PC-3 (cell line): ENCODE results near the gene FAM107B. TPM values are rescaled to one million over a fixed set of nuclear protein-coding genes. Genes with fewer than 3 reads are reported as not detected.
"Not testable (repeated sequence)": the region's sequence is repeated elsewhere in the genome, so short reads cannot be mapped to it uniquely, and the experiment has no call there.

Experiments
- ATAC-seq: fragments of 200-7000 bp; cut with Tn5 transposase; 2 replicates; pipeline ENCODE4 v1.9.1; 2020; ENCODE audit warnings: mild to moderate bottlenecking, moderate library complexity
- BruUV-seq: library from RNA; stranded (reverse); fragments of 400-500 nt; replicated peaks from 2 replicates; lab custom pipeline; 2021; lab: Mats Ljungman, UMichigan
- CTCF ChIA-PET: fragments of 300-600 bp; sonication (Branson Sonifier 250); formaldehyde crosslinking; loops from one replicate; lab custom pipeline; 2022; ENCODE audit warnings: antibody characterized with exemption; lab: Charles Lee
- POLR2A ChIA-PET: fragments of 300-600 bp; sonication (Branson Sonifier 250); formaldehyde crosslinking; loops from one replicate; lab custom pipeline; 2022; ENCODE audit warnings: antibody characterized with exemption; ENCODE audit not compliant: unreplicated experiment; lab: Charles Lee
- DNase-seq: peaks from one replicate; pipeline ENCODE4 v3.0.0-alpha.2; 2015
- H2AFZ ChIP-seq: fragments of 300-600 bp; sonication (generic); 2 replicates; pipeline ENCODE4 v1.6.0; 2016; ENCODE audit warnings: antibody characterized with exemption, low read length
- H3F3A ChIP-seq: fragments of 300-600 bp; sonication (generic); one replicate; pipeline ENCODE4 v1.6.0; 2017; ENCODE audit warnings: antibody characterized with exemption, low read length, control low read depth, mild to moderate bottlenecking; ENCODE audit not compliant: unreplicated experiment
- H3K27ac ChIP-seq: fragments of 300-600 bp; sonication (generic); 2 replicates; pipeline ENCODE4 v1.5.1; 2016; ENCODE audit warnings: mild to moderate bottlenecking, low read length
- H3K27me3 ChIP-seq: fragments of 300-600 bp; sonication (generic); 2 replicates; pipeline ENCODE4 v1.6.1; 2016; ENCODE audit warnings: low read length, mixed read lengths
- H3K36me3 ChIP-seq: fragments of 300-600 bp; sonication (generic); 2 replicates; pipeline ENCODE4 v1.6.1; 2016; ENCODE audit warnings: low read depth, mixed run types, low read length, mixed read lengths
- H3K4me1 ChIP-seq: fragments of 300-600 bp; sonication (generic); 2 replicates; pipeline ENCODE4 v1.5.1; 2016; ENCODE audit warnings: low read length; ENCODE audit not compliant: insufficient read depth
- H3K4me2 ChIP-seq: fragments of 300-600 bp; sonication (generic); 2 replicates; pipeline ENCODE4 v1.6.0; 2016; ENCODE audit warnings: low read length
- H3K4me3 ChIP-seq: fragments of 300-600 bp; sonication (generic); 2 replicates; pipeline ENCODE4 v1.5.1; 2016; ENCODE audit warnings: mild to moderate bottlenecking, low read length, mixed read lengths
- H3K79me2 ChIP-seq: fragments of 300-600 bp; sonication (generic); 2 replicates; pipeline ENCODE4 v1.6.1; 2017; ENCODE audit warnings: low read length, mixed read lengths
- H3K9ac ChIP-seq: fragments of 300-600 bp; sonication (generic); 2 replicates; pipeline ENCODE4 v1.6.0; 2016; ENCODE audit warnings: mild to moderate bottlenecking, low read length
- H3K9me2 ChIP-seq: fragments of 300-600 bp; sonication (generic); replicated peaks from 2 replicates; pipeline ENCODE4 v1.6.1; 2016; ENCODE audit warnings: mixed run types, low read length, mixed read lengths
- H3K9me3 ChIP-seq: fragments of 300-600 bp; sonication (generic); 2 replicates; pipeline ENCODE4 v1.6.1; 2016; ENCODE audit warnings: low read length, mixed read lengths
- H4K20me1 ChIP-seq: fragments of 300-600 bp; sonication (generic); 2 replicates; pipeline ENCODE4 v1.6.1; 2016; ENCODE audit warnings: low read length, mixed read lengths
- EZH2 ChIP-seq: fragments of 300-600 bp; sonication (generic); IDR thresholded peaks from one replicate; pipeline ENCODE4 v1.6.1; 2017; ENCODE audit warnings: antibody characterized with exemption, mild to moderate bottlenecking, low read length; ENCODE audit not compliant: unreplicated experiment
- EZH2phosphoT487 ChIP-seq: fragments of 300-600 bp; sonication (generic); IDR thresholded peaks from 2 replicates; pipeline ENCODE4 v1.6.1; 2018; ENCODE audit warnings: mild to moderate bottlenecking, antibody characterized with exemption, low read length, borderline replicate concordance
- intact Hi-C: fragments of 100-400 bp; cut with micrococcal nuclease; formaldehyde crosslinking; loops from 2 replicates; pipeline ENCODE4 v1.9.0; 2023
- total RNA-seq: library from RNA; depleted of rRNA; stranded (reverse); fragments of >200 nt; gene quantifications from 2 replicates; pipeline ENCODE4 v1.2.3, GENCODE V29; 2014
- TF ChIP-seq, protein P1 (sequence below): fragments of 300-600 bp; sonication (generic); conservative IDR thresholded peaks from 2 replicates; pipeline ENCODE4 v1.5.1; 2017; ENCODE audit warnings: antibody characterized with exemption, low read depth, mild to moderate bottlenecking, low read length

FAM107B gene
- total RNA-seq, 1 experiment from 2014 or later, result 36.6 TPM

DNA sequence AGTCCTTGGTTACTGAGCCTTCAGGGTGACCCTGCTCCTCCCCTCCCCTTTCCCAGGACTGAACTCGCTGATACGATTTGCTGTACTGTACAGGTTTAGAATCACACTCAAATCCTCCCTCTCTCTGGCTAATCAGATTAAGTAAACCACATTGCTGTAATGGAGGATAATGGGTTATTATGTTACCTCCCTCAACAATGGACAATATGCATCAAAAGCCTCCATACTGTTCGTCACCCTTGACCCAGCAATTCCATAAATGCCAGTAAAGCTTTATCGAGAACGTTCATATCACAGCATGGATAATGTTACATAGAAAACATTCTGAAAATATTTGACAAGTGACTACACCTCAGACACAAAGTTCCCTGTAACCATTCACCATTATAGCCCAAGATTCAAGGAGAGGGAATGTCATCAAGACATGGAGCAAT lies 61.7 kb downstream of the FAM107B start:
- intact Hi-C loops, result no loop called here
- no peak overlapping the region for H3K4me3 ChIP-seq
- no peak overlapping the region for H3K27ac ChIP-seq
- DNase-seq (no peak), ATAC-seq (no peak)
- H3K4me1 ChIP-seq, result no peaks in the 10 kb centered on the region
- H3K79me2 ChIP-seq, result no peaks in the 10 kb centered on the region
- no TSS peak for BruUV-seq
- H2AFZ ChIP-seq, result no peak overlapping the region
- no peaks in the 10 kb centered on the region for H3K27me3 ChIP-seq
- ChIA-PET POLR2A (no interaction called here), CTCF (no interaction called here)
- no peak overlapping the region for H3K4me2 ChIP-seq
- H4K20me1 ChIP-seq, result no peaks in the 10 kb centered on the region
- no peaks in the 10 kb centered on the region for H3F3A ChIP-seq
- no peaks in the 10 kb centered on the region for H3K9me3 ChIP-seq
- TF ChIP-seq EZH2phosphoT487 (no peak), EZH2 (no peak)
- TF ChIP-seq, protein P1, sequence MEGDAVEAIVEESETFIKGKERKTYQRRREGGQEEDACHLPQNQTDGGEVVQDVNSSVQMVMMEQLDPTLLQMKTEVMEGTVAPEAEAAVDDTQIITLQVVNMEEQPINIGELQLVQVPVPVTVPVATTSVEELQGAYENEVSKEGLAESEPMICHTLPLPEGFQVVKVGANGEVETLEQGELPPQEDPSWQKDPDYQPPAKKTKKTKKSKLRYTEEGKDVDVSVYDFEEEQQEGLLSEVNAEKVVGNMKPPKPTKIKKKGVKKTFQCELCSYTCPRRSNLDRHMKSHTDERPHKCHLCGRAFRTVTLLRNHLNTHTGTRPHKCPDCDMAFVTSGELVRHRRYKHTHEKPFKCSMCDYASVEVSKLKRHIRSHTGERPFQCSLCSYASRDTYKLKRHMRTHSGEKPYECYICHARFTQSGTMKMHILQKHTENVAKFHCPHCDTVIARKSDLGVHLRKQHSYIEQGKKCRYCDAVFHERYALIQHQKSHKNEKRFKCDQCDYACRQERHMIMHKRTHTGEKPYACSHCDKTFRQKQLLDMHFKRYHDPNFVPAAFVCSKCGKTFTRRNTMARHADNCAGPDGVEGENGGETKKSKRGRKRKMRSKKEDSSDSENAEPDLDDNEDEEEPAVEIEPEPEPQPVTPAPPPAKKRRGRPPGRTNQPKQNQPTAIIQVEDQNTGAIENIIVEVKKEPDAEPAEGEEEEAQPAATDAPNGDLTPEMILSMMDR, result no peak
- no peaks in the 10 kb centered on the region for H3K36me3 ChIP-seq
- no peaks in the 10 kb centered on the region for H3K9me2 ChIP-seq
- no peak overlapping the region for H3K9ac ChIP-seq

DNA sequence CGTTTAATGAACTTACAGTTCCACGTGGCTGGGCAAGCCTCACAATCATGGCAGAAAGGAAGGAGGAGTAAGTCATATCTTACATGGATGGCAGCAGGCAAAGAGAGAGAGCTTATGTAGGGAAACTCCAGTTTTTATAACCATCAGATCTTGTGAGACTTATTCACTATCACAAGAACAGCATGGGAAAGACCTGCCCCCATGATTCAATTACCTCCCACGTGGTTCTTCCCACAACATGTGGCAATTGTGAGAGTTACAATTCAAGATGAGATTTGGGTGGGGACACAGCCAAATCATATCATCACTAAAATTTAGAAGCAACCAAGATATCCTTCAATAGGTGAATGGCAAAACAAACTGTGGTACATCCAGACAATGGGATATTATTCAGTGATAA lies 65.4 kb downstream of the FAM107B start:
- H4K20me1 ChIP-seq, H3K4me1 ChIP-seq, intact Hi-C loops, H3K79me2 ChIP-seq, DNase-seq, H3K9ac ChIP-seq, H3F3A ChIP-seq, H2AFZ ChIP-seq, H3K9me2 ChIP-seq, ATAC-seq, H3K4me3 ChIP-seq, H3K36me3 ChIP-seq, H3K27ac ChIP-seq, H3K9me3 ChIP-seq, BruUV-seq, POLR2A ChIA-PET, H3K27me3 ChIP-seq, H3K4me2 ChIP-seq, CTCF ChIA-PET: not testable (repeated sequence)

DNA sequence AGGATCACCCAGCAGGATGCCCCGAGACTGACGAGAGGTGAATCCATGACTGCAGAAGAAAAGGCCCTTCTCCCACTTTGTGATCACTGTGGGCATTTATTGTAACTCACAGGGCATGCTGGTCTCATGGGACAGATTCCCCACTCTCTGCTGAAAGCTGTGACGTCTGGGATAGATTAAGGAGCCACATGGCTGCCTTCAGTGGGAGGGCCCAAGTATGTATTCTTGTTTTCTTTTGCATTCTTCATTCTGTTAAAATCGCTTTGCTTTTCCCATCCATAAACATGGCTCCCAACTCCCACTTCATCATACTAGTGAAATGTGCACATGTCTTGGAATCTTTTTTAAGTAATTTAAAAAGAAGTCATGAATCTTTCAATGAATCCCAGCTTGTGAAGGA lies 67.2 kb downstream of the FAM107B start:
- ChIA-PET CTCF (no interaction called here), POLR2A (no interaction called here)
- DNase-seq, result no peak
- Histone ChIP-seq H3K79me2 (no peaks in the 10 kb centered on the region), H4K20me1 (no peaks in the 10 kb centered on the region), H3K4me1 (no peaks in the 10 kb centered on the region), H3K36me3 (no peaks in the 10 kb centered on the region), H3K4me2 (no peak overlapping the region), H3K9ac (no peak overlapping the region), H2AFZ (no peak overlapping the region), H3F3A (no peaks in the 10 kb centered on the region), H3K9me2 (no peaks in the 10 kb centered on the region), H3K27me3 (no peaks in the 10 kb centered on the region), H3K4me3 (no peak overlapping the region), H3K27ac (no peak overlapping the region), H3K9me3 (no peaks in the 10 kb centered on the region)
- ATAC-seq, result no peak
- intact Hi-C loops, result no loop called here
- TF ChIP-seq EZH2 (no peak), EZH2phosphoT487 (no peak)
- TF ChIP-seq, protein P1, result no peak
- BruUV-seq, result no TSS peak
